Measurements from ENCODE around the gene MAGOHB. TPM values are rescaled to one million over a fixed set of nuclear protein-coding genes. Genes with fewer than 3 reads are reported as not detected.
"Not testable (repeated sequence)": the region's sequence is repeated elsewhere in the genome, so short reads cannot be mapped to it uniquely, and the experiment has no call there.

The MAGOHB gene
- total RNA-seq, 1 experiment from 2014 or later: 64.4 TPM

GRCh38 chr12:10618338-10618987 is 5.1 kb upstream of the MAGOHB start:
- peak; percentile 74 for DNase-seq (ENCODE audit: low read depth)
- in situ Hi-C loops (cut with HindIII; ENCODE audit: low pct_unique_long_range_greater_than_20kb, low sequenced_read_pairs): no loop called here

GRCh38 chr12:10617863-10618262 is 4.5 kb upstream of the MAGOHB start:
- in situ Hi-C loops (cut with HindIII; ENCODE audit: low pct_unique_long_range_greater_than_20kb, low sequenced_read_pairs): no loop called here
- no peak for DNase-seq (ENCODE audit: low read depth)

GRCh38 chr12:10615532-10615931 is 2.1 kb upstream of the MAGOHB start:
- in situ Hi-C loops (cut with HindIII; ENCODE audit: low pct_unique_long_range_greater_than_20kb, low sequenced_read_pairs): no loop called here
- peak; percentile 23 for DNase-seq (ENCODE audit: low read depth)

- in situ Hi-C loops (cut with HindIII; ENCODE audit: low pct_unique_long_range_greater_than_20kb, low sequenced_read_pairs): no loop called here
Observed at GRCh38 chr12:10614056-10614370, 604 bp upstream of the MAGOHB start.

DNA sequence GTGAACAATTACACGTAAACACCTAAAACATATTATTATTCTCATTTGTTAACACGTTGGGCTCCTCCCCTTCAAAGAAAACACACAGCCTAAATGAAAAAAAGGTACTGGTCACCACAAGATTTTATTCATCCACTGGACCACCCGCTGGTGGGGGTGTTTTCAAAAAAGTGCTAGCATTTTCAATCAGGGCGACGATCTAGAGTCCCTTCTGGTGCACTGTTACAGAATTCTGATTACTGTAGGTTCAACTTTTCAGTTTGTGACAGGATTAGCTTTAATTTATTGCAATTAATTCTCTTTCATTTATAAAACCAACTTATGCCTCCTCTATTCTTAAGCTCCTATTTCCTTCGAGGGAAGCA is 443 bp downstream of the MAGOHB start:
- in situ Hi-C loops (cut with HindIII; ENCODE audit: low pct_unique_long_range_greater_than_20kb, low sequenced_read_pairs): no loop called here
- no peak for DNase-seq (ENCODE audit: low read depth)

More at GRCh38 chr12:10614056-10614370, 604 bp upstream of the MAGOHB start:
- no peak for DNase-seq (ENCODE audit: low read depth)

- no peak for DNase-seq (ENCODE audit: low read depth)
- in situ Hi-C loops (cut with HindIII; ENCODE audit: low pct_unique_long_range_greater_than_20kb, low sequenced_read_pairs): no loop called here
Observed at GRCh38 chr12:10612110-10612509, 1.3 kb downstream of the MAGOHB start.

GRCh38 chr12:10611258-10611657 is 2.2 kb downstream of the MAGOHB start:
- DNase-seq (ENCODE audit: low read depth); in situ Hi-C loops (cut with HindIII; ENCODE audit: low pct_unique_long_range_greater_than_20kb, low sequenced_read_pairs): not testable (repeated sequence)

DNA sequence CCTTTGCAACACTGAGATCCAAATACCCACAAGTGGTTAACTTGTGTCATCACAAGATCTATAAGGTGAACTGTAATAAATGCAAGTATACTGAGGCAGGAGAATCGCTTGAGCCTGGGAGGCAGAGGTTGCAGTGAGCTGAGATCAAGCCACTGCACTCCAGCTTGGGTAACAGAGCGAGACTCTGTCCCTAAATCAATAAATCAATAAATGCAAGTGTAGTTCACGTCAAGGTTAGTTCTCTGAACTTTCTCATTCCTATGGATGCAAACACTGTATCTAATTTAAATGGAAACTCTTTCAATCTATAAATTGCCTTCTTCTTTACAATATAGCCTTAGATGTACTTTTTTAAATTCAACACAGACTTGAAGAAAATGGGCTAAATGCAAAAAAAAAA is 3.2 kb downstream of the MAGOHB start:
- DNase-seq (ENCODE audit: low read depth): no peak
- in situ Hi-C loops (cut with HindIII; ENCODE audit: low pct_unique_long_range_greater_than_20kb, low sequenced_read_pairs): no loop called here

DNA sequence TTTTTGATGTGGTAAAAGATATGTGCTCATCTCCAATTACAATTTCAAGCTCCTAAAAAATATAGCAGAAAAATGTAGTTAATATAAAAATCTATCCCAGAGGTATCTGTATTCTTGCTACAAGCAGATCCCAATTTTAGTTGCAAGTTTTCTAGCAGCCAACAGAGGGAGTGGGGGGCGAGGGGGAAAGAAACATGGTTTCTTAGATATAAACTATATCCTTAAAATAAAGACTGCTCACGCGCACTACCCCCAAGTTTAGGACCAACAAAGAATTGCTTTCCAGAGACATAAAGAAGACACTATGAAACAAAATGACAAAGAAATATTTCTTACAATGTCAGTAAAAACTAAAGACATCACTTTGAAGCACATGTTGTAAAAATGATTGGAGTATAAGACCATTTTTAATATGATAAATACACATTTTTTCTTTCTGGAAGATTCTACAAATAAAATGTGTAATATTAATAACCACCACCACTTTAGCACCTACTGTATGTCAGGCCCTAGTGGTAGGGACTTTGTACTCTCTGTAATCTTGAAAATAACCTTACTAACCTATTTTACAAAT is 5.4 kb downstream of the MAGOHB start:
- no peak for DNase-seq (ENCODE audit: low read depth)
- in situ Hi-C loops (cut with HindIII; ENCODE audit: low pct_unique_long_range_greater_than_20kb, low sequenced_read_pairs): no loop called here

GRCh38 chr12:10601860-10602259 is 11.5 kb downstream of the MAGOHB start:
- in situ Hi-C loops (cut with HindIII; ENCODE audit: low pct_unique_long_range_greater_than_20kb, low sequenced_read_pairs): no loop called here
- no peak for DNase-seq (ENCODE audit: low read depth)

- in situ Hi-C loops (cut with HindIII; ENCODE audit: low pct_unique_long_range_greater_than_20kb, low sequenced_read_pairs): no loop called here
- no peak for DNase-seq (ENCODE audit: low read depth)
Observed at GRCh38 chr12:10600988-10601387, 12.4 kb downstream of the MAGOHB start.

GRCh38 chr12:10595881-10596280 is 17.5 kb downstream of the MAGOHB start:
- no peak for DNase-seq (ENCODE audit: low read depth)
- in situ Hi-C loops (cut with HindIII; ENCODE audit: low pct_unique_long_range_greater_than_20kb, low sequenced_read_pairs): no loop called here

DNA sequence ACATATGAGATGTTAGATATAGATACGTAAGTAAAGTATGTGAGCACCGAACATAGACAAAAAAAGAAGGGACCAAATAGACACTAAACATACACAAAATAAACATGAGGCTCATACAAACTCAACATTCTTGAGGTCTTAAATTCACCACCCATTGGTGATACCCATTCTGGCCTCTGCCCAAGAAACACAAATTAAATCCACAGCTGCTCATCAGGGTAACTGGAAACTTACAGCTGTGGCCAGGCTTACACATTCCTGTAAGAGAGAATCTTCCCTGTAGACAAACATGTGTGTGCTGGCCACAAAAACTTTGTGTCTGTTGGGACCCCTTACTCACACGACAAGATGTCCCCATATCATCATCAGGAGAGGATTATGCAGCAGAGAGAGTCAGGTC is 22.4 kb downstream of the MAGOHB start:
- no peak for DNase-seq (ENCODE audit: low read depth)
- in situ Hi-C loops (cut with HindIII; ENCODE audit: low pct_unique_long_range_greater_than_20kb, low sequenced_read_pairs): no loop called here

DNA sequence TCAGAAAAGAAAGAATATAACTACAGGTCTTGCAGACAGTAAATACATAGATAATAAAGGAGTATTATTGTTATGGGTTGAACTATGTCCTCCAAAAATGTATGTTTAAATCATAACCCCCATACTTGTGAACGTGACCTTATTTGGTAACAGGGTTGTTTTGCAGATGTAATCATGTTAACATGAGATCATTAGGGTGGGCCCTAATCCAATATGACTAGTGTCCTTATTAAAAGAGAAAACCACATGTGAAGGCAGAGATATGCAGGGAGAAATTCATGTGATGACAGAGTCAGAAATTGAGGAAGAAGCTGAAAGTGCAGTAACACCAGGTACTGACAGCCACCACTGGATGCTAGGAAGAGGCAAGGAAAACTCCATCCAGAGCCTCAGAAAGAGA is 29.0 kb downstream of the MAGOHB start:
- in situ Hi-C loops (cut with HindIII; ENCODE audit: low pct_unique_long_range_greater_than_20kb, low sequenced_read_pairs): no loop called here
- no peak for DNase-seq (ENCODE audit: low read depth)

DNA sequence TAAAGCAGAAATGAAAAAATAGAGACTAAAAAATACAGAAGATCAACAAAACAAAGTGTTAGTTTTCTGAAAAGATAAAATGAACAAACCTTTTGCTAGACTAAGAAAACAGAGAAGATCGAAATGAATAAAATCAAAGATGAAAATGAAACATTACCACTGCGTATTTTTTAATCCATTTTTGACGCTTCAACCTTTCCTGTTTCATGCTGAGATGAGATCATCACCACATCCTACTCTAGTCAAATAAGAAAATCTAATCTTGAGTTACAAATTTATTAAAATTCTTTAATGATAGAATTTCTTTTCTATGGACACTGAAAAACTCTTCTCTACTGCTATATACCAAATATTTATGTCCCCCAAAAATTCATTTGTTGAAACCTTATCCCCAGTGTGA is 30.7 kb downstream of the MAGOHB start:
- no peak for DNase-seq (ENCODE audit: low read depth)
- in situ Hi-C loops (cut with HindIII; ENCODE audit: low pct_unique_long_range_greater_than_20kb, low sequenced_read_pairs): no loop called here

- in situ Hi-C loops (cut with HindIII; ENCODE audit: low pct_unique_long_range_greater_than_20kb, low sequenced_read_pairs); DNase-seq (ENCODE audit: low read depth): not testable (repeated sequence)
Observed at GRCh38 chr12:10582133-10582532, 31.3 kb downstream of the MAGOHB start.

DNA sequence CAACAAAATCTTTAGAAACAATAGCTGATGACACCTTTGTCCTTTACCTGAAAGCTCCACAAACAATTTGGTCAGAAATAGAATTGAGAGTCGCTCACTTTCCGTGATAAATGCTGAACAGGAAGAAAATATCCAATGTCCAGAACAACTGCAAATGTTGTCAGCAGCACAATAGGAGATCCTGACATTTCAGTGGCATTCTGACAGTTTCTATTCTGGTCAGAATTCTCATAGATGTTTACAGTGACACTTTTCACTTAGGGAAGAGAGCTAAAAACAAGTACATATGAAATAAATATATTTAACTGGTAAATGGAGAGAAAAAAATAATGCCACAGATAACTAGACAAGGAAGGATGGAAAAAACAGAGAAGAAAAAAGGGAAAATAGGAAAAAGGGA is 39.1 kb downstream of the MAGOHB start:
- in situ Hi-C loops (cut with HindIII; ENCODE audit: low pct_unique_long_range_greater_than_20kb, low sequenced_read_pairs): no loop called here
- DNase-seq (ENCODE audit: low read depth): no peak

DNA sequence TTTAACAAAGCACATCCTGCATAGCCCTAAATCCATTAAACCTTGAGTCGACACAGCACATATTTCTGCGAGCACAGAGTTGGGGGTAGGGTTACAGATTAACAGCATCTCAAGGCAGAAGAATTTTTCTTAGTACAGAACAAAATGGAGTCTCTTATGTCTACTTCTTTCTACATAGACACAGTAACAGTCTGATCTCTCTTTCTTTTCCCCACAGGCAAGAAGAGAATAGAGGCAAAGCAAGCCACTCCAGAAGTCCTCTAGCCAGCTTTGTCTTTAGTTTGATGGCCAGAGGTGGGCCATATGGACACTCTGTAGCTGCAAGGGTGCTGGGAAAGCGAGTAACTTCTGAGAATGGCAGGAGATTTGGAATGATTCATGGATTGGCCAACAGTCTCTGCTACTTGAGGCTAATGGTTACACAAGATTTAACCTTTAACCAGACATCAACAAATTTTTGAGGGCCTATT is 41.4 kb downstream of the MAGOHB start:
- in situ Hi-C loops (cut with HindIII; ENCODE audit: low pct_unique_long_range_greater_than_20kb, low sequenced_read_pairs); DNase-seq (ENCODE audit: low read depth): not testable (repeated sequence)

DNA sequence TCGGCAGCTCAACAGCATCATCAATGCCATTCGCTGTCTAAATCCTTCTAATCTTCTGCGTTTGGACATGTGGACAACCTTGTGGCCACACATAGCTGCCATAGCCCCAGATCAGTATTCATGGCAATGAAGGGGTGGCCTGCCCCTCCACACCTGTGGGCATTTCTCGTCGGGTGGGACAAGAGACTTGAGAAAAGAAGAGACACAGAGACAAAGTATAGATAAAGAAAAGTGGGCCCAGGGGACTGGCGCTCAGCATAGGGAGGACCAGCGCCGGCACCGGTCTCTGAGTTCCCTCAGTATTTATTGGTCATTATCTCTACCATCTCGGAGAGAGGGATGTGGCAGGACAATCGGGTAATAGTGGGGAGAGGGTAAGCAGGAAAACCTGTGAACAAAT is 42.3 kb downstream of the MAGOHB start:
- in situ Hi-C loops (cut with HindIII; ENCODE audit: low pct_unique_long_range_greater_than_20kb, low sequenced_read_pairs): no loop called here
- no peak for DNase-seq (ENCODE audit: low read depth)

- DNase-seq (ENCODE audit: low read depth): no peak
- in situ Hi-C loops (cut with HindIII; ENCODE audit: low pct_unique_long_range_greater_than_20kb, low sequenced_read_pairs): no loop called here
Observed at GRCh38 chr12:10567813-10568212, 45.6 kb downstream of the MAGOHB start.
